ENCODE data around the gene FAM47B. TPM values are rescaled to one million over a fixed set of nuclear protein-coding genes. Genes with fewer than 3 reads are reported as not detected.

FAM47B gene
- total RNA-seq, result not detected

- DNase-seq (ENCODE audit: low spot score in 2 of 2), result no peak
- no peak for FAIRE-seq
Measured at GRCh38 chrX:34942496-34942895, at the start of gene FAM47B. Gene FAM47B, plus strand, starts transcription at chrX:34942796. Its CDS starts 36 bp downstream, at chrX:34942832.

- FAIRE-seq (no peak), DNase-seq (ENCODE audit: low spot score in 2 of 2) (no peak)
Measured at GRCh38 chrX:34893741-34894140, 48.9 kb upstream of the FAM47B start.

GRCh38 chrX:34900691-34901090 lies 41.9 kb upstream of the FAM47B start:
- no peak for FAIRE-seq
- no peak for DNase-seq (ENCODE audit: low spot score in 2 of 2)

- DNase-seq (ENCODE audit: low spot score in 2 of 2) (no peak), FAIRE-seq (no peak)
Measured at GRCh38 chrX:34901761-34902160, 40.8 kb upstream of the FAM47B start.

- DNase-seq (ENCODE audit: low spot score in 2 of 2) (no peak), FAIRE-seq (no peak)
Measured at GRCh38 chrX:34903316-34903715, 39.3 kb upstream of the FAM47B start.

GRCh38 chrX:34909151-34909550 lies 33.4 kb upstream of the FAM47B start:
- FAIRE-seq (no peak), DNase-seq (ENCODE audit: low spot score in 2 of 2) (no peak)

- FAIRE-seq, result no peak
- DNase-seq (ENCODE audit: low spot score in 2 of 2), result no peak
Measured at GRCh38 chrX:34915463-34916225, 27.0 kb upstream of the FAM47B start.

GRCh38 chrX:34917146-34917545 lies 25.4 kb upstream of the FAM47B start:
- FAIRE-seq (no peak), DNase-seq (ENCODE audit: low spot score in 2 of 2) (no peak)

- DNase-seq (ENCODE audit: low spot score in 2 of 2) (no peak), FAIRE-seq (no peak)
Measured at GRCh38 chrX:34918091-34918736, 24.4 kb upstream of the FAM47B start.

GRCh38 chrX:34918856-34919255 lies 23.7 kb upstream of the FAM47B start:
- FAIRE-seq, result no peak
- DNase-seq (ENCODE audit: low spot score in 2 of 2), result no peak

- DNase-seq (ENCODE audit: low spot score in 2 of 2), result no peak
- no peak for FAIRE-seq
Measured at GRCh38 chrX:34927866-34928265, 14.7 kb upstream of the FAM47B start.

GRCh38 chrX:34943235-34943634 lies 639 bp downstream of the FAM47B start:
- FAIRE-seq (no peak), DNase-seq (ENCODE audit: low spot score in 2 of 2) (no peak)

- FAIRE-seq (no peak), DNase-seq (ENCODE audit: low spot score in 2 of 2) (no peak)
Measured at GRCh38 chrX:34956916-34957315, 14.3 kb downstream of the FAM47B start.

- peak; percentile 42 for FAIRE-seq
Measured at GRCh38 chrX:34961662-34962061, 19.1 kb downstream of the FAM47B start.

GRCh38 chrX:34972206-34972605 lies 29.6 kb downstream of the FAM47B start:
- FAIRE-seq (no peak), DNase-seq (ENCODE audit: low spot score in 2 of 2) (no peak)

More at GRCh38 chrX:34961662-34962061, 19.1 kb downstream of the FAM47B start:
- no peak for DNase-seq (ENCODE audit: low spot score in 2 of 2)

- FAIRE-seq, result no peak
Measured at GRCh38 chrX:34978171-34978570, 35.6 kb downstream of the FAM47B start.

GRCh38 chrX:34987646-34988045 lies 45.0 kb downstream of the FAM47B start:
- DNase-seq (ENCODE audit: low spot score in 2 of 2), result no peak
- no peak for FAIRE-seq

More at GRCh38 chrX:34978171-34978570, 35.6 kb downstream of the FAM47B start:
- DNase-seq (ENCODE audit: low spot score in 2 of 2), result no peak
